Measurements from ENCODE around the gene HMOX2. TPM values are rescaled to one million over a fixed set of nuclear protein-coding genes. Genes with fewer than 3 reads are reported as not detected.

The HMOX2 gene
- total and polyA plus RNA-seq, 2 of the 13 experiments (the other 11 are each of a cell fraction or from before 2014, with no cell fraction given) = 60.3 to 70.4 TPM

DNA sequence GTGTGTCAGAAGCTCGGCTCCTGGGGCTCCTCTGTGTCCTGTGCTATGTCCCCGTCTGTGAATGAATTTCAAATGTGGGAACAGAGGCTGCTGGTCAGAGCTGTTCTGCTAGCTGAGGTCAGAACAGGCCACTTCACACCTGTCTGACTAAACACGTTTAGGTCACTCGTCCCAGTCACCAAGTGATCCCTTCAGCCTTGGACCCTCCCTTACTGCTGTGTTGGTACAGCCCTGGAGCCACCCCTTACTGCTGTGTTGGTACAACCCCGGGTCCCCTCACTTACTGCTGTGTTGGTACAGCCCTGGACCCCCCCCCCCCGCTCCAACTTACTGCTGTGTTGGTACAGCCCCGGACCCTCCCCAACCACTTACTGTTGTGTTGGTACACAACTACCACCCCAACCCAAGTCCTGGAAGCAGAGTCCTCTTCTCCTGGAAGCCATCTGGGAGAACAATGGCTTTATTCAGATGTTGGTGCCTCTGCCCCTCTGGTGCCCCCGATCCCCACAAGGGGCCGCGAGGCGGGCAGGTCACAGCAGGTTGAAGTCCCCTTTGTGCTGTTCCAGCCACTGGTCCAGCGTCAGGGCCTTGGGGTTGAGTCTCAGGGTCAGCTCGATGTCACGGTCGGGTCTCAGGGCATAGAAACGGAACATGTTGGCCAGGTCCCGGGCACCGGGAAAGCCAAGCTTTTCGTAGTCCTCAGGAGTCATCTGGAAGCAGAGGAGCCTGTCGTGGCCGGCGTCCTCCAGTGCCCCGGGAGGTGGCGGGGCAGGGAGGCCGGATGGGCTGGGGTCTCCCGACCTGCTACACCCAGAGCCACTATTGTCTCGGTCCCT is 14.7 kb upstream of the HMOX2 start (continued):
- TF ChIP-seq, protein P1, sequence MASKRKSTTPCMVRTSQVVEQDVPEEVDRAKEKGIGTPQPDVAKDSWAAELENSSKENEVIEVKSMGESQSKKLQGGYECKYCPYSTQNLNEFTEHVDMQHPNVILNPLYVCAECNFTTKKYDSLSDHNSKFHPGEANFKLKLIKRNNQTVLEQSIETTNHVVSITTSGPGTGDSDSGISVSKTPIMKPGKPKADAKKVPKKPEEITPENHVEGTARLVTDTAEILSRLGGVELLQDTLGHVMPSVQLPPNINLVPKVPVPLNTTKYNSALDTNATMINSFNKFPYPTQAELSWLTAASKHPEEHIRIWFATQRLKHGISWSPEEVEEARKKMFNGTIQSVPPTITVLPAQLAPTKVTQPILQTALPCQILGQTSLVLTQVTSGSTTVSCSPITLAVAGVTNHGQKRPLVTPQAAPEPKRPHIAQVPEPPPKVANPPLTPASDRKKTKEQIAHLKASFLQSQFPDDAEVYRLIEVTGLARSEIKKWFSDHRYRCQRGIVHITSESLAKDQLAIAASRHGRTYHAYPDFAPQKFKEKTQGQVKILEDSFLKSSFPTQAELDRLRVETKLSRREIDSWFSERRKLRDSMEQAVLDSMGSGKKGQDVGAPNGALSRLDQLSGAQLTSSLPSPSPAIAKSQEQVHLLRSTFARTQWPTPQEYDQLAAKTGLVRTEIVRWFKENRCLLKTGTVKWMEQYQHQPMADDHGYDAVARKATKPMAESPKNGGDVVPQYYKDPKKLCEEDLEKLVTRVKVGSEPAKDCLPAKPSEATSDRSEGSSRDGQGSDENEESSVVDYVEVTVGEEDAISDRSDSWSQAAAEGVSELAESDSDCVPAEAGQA (IDR thresholded peaks at IDR 0.05; ENCODE audit: low read depth) = peak; percentile 39; the same call in 1 of the 2 replicates
- TF ChIP-seq, protein P1 (CRISPR knock-in tag; IDR thresholded peaks at IDR 0.05; ENCODE audit: borderline replicate concordance) = no peak
- peak; percentile 75; the same call in 1 of the 2 replicates for TF ChIP-seq ZNF564 (CRISPR knock-in tag; IDR thresholded peaks at IDR 0.05)
- peak; percentile 66; the same call in 1 of the 2 replicates for TF ChIP-seq ZFP36L1 (CRISPR knock-in tag; IDR thresholded peaks at IDR 0.05)
- TF ChIP-seq, protein P2, sequence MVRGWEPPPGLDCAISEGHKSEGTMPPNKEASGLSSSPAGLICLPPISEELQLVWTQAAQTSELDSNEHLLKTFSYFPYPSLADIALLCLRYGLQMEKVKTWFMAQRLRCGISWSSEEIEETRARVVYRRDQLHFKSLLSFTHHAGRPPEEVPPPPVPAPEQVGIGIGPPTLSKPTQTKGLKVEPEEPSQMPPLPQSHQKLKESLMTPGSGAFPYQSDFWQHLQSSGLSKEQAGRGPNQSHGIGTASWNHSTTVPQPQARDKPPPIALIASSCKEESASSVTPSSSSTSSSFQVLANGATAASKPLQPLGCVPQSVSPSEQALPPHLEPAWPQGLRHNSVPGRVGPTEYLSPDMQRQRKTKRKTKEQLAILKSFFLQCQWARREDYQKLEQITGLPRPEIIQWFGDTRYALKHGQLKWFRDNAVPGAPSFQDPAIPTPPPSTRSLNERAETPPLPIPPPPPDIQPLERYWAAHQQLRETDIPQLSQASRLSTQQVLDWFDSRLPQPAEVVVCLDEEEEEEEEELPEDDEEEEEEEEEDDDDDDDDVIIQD (CRISPR knock-in tag; IDR thresholded peaks at IDR 0.05; ENCODE audit: low read depth) = 0 out of 2 replicates have a peak, but pooled peaks have one; percentile 10
- TF ChIP-seq ZNF354B (CRISPR knock-in tag; IDR thresholded peaks at IDR 0.05) = no peak
- TF ChIP-seq, protein P3, sequence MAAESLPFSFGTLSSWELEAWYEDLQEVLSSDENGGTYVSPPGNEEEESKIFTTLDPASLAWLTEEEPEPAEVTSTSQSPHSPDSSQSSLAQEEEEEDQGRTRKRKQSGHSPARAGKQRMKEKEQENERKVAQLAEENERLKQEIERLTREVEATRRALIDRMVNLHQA (CRISPR knock-in tag; IDR thresholded peaks at IDR 0.05) = no peak
- peak; percentile 89 for TF ChIP-seq NR2C2 (CRISPR knock-in tag; IDR thresholded peaks at IDR 0.05; ENCODE audit: borderline replicate concordance)
- no peak for TF ChIP-seq SIX1 (CRISPR knock-in tag; IDR thresholded peaks at IDR 0.05; ENCODE audit: borderline replicate concordance)
- TF ChIP-seq ZBTB3 (CRISPR knock-in tag; IDR thresholded peaks at IDR 0.05; ENCODE audit: borderline replicate concordance, low read depth) = 0 out of 2 replicates have a peak, but pooled peaks have one; percentile 60
- TF ChIP-seq, protein P4, sequence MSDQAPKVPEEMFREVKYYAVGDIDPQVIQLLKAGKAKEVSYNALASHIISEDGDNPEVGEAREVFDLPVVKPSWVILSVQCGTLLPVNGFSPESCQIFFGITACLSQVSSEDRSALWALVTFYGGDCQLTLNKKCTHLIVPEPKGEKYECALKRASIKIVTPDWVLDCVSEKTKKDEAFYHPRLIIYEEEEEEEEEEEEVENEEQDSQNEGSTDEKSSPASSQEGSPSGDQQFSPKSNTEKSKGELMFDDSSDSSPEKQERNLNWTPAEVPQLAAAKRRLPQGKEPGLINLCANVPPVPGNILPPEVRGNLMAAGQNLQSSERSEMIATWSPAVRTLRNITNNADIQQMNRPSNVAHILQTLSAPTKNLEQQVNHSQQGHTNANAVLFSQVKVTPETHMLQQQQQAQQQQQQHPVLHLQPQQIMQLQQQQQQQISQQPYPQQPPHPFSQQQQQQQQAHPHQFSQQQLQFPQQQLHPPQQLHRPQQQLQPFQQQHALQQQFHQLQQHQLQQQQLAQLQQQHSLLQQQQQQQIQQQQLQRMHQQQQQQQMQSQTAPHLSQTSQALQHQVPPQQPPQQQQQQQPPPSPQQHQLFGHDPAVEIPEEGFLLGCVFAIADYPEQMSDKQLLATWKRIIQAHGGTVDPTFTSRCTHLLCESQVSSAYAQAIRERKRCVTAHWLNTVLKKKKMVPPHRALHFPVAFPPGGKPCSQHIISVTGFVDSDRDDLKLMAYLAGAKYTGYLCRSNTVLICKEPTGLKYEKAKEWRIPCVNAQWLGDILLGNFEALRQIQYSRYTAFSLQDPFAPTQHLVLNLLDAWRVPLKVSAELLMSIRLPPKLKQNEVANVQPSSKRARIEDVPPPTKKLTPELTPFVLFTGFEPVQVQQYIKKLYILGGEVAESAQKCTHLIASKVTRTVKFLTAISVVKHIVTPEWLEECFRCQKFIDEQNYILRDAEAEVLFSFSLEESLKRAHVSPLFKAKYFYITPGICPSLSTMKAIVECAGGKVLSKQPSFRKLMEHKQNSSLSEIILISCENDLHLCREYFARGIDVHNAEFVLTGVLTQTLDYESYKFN (CRISPR knock-in tag; conservative IDR thresholded peaks at IDR 0.05) = peak; percentile 94
- TF ChIP-seq, protein P5, sequence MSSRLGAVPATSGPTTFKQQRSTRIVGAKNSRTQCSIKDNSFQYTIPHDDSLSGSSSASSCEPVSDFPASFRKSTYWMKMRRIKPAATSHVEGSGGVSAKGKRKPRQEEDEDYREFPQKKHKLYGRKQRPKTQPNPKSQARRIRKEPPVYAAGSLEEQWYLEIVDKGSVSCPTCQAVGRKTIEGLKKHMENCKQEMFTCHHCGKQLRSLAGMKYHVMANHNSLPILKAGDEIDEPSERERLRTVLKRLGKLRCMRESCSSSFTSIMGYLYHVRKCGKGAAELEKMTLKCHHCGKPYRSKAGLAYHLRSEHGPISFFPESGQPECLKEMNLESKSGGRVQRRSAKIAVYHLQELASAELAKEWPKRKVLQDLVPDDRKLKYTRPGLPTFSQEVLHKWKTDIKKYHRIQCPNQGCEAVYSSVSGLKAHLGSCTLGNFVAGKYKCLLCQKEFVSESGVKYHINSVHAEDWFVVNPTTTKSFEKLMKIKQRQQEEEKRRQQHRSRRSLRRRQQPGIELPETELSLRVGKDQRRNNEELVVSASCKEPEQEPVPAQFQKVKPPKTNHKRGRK (CRISPR knock-in tag; IDR thresholded peaks at IDR 0.05) = no peak
- TF ChIP-seq ZNF616 (CRISPR knock-in tag; IDR thresholded peaks at IDR 0.05; ENCODE audit: low read depth) = no peak
- TF ChIP-seq KLF12 (CRISPR knock-in tag; IDR thresholded peaks at IDR 0.05; ENCODE audit: borderline replicate concordance) = no peak; the same call in 1 of the 2 replicates
